GM18498 (cell line): ENCODE data around the gene PALM3.

Experiments used
- ATAC-seq: cut with Tn5 transposase; IDR thresholded peaks from one replicate; pipeline ENCODE4 v1.9.1; 2021; ENCODE audit warnings: mild to moderate bottlenecking, moderate library complexity; ENCODE audit not compliant: unreplicated experiment

The PALM3 gene

GRCh38 chr19:14004619-14005348, 57.1 kb downstream of the PALM3 start:
- no peak for ATAC-seq
